ENCODE measurements around the gene SUMF2.
A peak's percentile ranks its signal among the peaks of the same experiment; 100 is the strongest.
"Not testable (repeated sequence)": the region's sequence is repeated elsewhere in the genome, so short reads cannot be mapped to it uniquely, and the experiment has no call there.

The SUMF2 gene

DNA sequence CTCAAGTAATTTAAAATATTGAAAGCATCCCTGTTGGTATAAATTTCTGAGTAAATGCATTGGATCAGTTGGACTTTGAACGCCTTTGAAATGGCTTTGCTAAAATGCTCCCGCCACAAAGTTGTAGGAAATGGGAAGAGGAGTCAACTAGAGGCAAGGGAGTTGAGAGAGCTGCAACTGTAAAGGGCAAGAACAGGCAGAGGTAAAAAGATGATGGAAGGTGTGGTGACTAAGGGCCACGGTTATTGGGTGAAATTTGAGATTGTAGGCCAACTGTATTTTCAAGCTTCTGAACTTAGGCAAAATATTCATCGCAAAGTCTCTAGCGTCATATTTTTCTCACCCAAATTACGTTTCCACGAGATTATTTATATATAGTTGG is 595 bp upstream of the SUMF2 start:
- DNase-seq: no peak

GRCh38 chr7:56066376-56066775 is 2.3 kb downstream of the SUMF2 start:
- not testable (repeated sequence) for DNase-seq

GRCh38 chr7:56074371-56074791 is 10.3 kb downstream of the SUMF2 start:
- DNase-seq: peak; percentile 45

GRCh38 chr7:56077681-56078080 is 13.6 kb downstream of the SUMF2 start:
- DNase-seq: no peak

- DNase-seq: no peak
Observed at GRCh38 chr7:56078196-56078595, 14.1 kb downstream of the SUMF2 start.

DNA sequence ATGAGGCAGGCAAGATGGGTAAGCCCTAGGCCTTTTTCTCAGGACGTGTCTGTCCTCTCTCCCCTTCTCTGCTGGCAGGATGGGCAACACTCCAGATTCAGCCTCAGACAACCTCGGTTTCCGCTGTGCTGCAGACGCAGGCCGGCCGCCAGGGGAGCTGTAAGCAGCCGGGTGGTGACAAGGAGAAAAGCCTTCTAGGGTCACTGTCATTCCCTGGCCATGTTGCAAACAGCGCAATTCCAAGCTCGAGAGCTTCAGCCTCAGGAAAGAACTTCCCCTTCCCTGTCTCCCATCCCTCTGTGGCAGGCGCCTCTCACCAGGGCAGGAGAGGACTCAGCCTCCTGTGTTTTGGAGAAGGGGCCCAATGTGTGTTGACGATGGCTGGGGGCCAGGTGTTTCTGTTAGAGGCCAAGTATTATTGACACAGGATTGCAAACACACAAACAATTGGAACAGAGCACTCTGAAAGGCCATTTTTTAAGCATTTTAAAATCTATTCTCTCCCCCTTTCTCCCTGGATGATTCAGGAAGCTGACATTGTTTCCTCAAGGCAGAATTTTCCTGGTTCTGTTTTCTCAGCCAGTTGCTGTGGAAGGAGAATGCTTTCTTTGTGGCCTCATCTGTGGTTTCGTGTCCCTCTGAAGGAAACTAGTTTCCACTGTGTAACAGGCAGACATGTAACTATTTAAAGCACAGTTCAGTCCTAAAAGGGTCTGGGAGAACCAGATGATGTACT is 15.5 kb downstream of the SUMF2 start:
- DNase-seq: no peak

DNA sequence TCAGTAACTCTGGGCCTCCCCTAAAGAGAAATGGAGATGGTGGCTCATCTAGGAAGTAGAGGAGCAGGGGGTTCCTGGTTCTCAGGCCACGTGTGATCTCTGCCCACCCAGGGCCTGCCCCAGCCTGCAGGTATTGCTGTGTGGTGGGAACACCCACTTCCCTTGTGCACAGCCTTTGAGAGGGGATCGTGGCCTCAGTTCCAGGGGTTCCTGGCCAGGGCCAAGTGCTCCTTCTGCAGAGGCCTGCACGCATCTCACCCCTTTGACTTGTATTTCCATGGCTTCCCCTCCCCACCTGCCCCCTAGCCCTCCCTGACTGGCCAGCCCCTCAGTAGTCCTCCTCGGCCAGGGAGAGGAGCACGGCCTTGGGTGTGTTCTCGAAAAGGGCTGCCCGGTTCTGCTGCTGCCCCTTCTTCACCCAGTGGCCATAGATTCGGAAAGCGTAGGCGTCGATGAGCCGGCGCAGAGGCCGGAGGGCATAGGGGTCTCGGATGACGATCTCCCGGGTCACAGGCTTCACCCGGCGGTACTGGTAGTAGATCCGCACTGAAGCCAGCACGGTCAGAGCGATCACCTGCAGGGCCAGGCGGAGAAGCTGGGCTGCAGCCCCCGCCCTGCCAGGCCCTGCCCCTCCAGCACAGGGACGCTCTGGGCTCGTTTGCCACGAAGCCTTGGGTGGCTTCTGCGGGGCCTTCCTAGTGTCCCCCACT is 16.8 kb downstream of the SUMF2 start:
- not testable (repeated sequence) for DNase-seq

DNA sequence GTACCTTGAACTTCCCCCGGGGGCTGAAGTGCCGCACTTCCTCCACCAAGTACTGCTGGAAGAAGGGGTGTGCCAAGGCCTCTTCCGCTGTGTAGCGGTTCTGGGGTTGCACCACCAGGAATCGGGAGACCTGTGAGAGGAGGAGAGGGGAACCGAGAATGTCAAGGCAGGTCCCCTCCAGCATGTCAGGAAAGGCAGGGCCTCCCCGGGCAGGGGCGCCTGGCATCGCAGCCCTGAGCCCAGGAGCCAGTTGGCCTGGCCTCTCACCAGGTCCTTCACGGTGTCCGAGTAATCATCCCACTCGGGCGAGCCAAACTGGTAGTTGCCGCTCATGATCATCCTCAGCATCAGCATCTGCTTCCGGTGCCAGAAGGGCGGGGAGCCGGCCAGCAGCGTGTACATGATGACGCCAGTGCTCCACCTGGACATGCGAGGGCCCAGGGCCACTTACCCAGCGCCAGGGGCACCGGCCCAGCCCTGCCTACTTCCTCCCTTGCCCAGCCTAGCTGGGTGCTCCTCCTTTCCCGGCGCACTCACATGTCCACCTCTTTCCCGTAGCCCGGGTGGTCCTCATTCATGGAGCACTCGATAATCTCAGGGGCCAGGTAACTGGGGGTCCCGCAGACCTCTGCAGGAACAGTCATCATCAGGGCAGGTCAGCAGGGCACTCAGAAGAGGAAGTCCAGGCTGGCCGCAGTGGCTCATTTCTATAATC is 17.7 kb downstream of the SUMF2 start:
- no peak for DNase-seq

DNA sequence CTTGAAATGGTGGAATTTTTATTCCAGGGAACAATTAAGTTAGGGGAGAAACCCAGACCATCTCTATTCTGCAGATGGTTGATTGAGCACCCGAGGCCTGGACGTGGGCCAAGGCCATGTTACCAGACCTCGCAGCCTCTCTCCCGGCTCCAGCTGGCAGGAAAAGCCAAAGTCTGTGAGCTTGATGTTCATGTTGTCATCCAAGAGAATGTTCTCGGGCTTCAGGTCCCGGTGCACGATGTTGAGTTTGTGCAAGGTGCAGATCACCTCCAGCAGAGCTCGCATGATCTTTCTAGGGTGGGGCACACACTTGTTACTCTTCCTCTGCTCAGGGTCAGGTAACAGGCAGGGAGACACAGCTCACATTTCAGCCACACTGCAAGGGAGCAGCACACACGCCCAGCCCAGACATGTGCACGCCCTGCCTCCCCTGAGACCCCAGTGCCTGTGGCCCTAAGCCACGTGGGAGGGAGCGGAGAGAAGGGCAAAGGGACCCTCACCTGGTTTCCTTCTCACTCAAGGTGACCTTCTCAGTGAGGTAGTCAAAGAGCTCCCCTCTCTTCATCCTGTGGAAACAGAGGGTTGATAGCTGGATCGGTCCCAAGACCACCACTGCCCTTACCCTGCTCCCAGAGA is 19.2 kb downstream of the SUMF2 start:
- no peak for DNase-seq

DNA sequence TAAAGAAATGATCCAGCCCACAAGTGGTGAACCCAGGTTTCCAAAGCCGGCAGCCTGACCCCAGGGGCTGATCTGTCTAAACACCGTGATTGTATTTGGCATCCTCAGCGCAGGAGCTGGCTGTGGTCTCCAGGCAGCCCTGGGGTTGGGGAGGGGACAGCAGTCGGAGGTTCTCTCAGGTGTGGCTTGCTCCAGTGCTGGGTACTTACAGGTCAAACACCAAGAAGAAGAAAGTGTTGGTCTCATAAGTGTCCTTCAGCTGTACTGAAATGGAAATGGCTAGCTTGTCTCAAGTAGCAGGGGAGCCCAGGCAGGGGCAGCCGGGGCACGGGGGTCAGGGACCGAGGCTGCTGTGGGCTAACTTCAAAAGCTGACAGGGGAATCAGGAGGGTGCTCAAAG is 22.7 kb downstream of the SUMF2 start:
- no peak for DNase-seq

DNA sequence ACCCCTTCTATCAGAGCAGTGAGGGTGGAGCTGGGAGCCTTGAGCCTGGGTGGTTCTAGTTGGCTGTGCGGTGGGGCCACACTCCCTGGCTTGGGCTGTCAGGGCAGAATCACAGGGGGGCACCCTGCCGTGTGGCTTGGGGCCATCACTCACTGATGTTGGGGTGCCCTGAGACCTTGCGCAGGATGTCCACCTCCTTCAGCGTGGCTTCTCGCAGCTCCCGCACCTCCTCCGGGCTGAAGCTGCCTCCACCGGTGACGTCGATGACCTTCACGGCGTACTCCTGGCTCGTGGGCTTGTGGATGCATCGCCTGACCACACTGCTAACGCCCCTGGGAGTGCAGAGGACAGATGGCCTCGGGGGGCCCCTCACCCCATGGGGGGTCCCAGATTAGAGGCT is 23.4 kb downstream of the SUMF2 start:
- DNase-seq: no peak

DNA sequence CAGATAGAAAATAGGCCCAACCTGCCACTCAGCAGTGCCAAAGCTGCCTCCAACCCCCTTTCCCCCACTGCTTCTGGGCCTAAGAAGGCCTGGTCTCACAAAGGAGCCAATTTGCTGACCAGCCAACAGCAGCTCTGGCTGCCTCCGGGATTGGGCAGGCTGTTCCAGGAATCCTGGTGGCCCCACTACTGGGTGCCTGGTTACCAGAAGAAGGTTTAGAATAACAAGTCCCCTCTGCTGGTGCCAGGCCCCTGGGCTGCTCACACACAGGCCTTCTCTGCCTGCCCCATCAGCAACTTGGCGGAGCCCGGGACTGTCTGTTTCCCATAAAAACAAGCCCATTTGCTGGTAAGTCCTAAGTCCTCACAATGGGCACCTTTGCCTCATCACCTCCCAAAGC is 27.5 kb downstream of the SUMF2 start:
- DNase-seq: no peak

GRCh38 chr7:56092388-56092787 is 28.3 kb downstream of the SUMF2 start:
- not testable (repeated sequence) for DNase-seq

DNA sequence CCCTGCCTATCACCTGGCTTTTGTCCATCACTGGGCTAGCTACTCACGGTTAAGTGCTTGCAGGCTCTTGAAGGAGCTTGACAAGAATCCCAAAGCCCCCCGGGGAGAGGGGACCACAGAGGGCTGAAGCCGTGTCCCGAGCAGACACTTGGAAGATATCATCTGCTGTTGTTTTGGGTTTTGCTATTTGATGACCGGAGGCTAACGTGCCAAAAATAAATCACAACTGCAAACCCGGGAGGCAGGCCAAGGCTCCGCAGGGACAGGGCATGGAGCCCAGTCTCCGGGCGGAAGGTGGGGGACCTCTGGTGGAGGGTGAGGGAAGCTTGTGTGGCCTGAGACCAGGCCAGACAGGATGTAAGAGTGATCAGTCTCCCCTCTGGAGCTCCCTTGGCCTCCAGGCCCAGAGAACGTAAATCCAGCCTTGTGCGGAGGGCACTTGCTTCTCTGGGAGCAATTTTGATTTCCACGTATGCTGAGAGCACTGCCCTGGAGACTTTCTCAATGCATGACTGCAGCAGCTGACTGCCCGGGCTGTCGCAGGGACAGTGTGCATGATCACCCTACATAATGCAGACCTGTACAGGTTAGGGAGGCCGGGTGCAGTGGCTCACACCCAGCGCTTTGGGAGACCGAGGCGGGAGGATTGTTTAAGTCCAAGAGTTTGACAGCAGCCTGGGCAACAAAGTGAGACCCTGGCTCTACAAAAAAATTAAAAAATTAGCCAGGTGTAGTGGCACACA is 28.9 kb downstream of the SUMF2 start, which contains the start of gene PHKG1:
Gene PHKG1 (minus strand): TSS at position 164 of the 743 bp plus-strand sequence. CDS start 4,011 bp downstream, outside the sequence.
- DNase-seq: no peak

DNA sequence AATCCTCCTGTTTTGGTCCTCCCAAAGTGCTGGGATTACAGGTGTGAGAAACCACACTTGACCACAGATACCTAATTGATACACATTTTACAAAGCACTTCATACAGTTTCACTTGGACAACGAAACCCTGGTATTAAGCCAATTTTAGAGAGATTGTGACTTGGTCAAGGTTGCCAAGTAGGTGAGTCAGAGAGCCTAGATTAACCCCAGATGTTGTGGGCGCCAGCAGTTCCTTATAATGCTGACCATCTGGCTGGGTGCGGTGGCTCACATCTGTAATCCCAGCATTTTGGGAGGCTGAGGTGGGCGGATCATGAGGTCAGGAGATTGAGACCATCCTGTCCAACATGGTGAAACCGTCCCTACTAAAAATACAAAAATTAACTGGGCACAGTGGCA is 33.6 kb downstream of the SUMF2 start:
- DNase-seq: no peak

GRCh38 chr7:56098187-56099008 is 34.3 kb downstream of the SUMF2 start:
- not testable (repeated sequence) for DNase-seq

DNA sequence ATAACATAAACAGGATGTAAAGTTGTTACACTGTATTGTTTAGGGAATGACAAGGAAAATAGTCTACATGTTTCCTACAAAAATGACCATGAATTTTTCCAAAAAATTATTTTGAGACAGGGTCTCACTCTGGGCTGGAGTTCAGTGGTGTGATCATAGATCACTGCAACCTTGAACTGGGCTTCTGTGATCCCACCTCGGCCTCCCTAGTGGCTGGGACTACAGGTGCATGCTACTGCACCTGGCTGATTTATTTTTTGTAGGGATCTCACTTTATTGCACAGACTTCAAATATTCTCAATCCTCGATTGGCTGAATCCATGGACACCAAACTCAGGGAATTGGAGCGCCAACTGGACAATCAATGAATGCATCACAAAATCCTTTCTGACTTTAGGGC is 35.6 kb downstream of the SUMF2 start:
- no peak for DNase-seq

- DNase-seq: not testable (repeated sequence)
Observed at GRCh38 chr7:56104138-56104537, 40.1 kb downstream of the SUMF2 start.

DNA sequence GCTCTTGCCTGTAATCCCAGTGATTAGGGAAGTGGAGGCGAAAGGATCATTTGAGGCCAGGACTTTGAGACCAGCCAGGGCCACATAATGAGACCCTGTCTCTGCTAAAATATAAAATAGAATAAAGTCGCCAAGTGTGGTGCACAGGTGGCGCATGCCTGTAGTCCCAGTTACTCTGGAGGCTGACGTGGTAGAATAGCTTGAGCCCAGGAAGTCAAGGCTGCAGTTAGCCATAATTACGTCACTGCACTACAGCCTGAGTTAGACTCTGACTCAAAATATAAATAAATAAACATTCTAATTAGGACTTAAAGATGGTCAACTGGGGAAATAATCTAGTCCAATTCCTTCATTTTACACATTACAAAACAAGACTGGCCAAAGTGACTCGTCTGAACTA is 41.4 kb downstream of the SUMF2 start:
- DNase-seq: no peak

- peak; percentile 91 for DNase-seq
Observed at GRCh38 chr7:56106108-56107073, 42.3 kb downstream of the SUMF2 start, which contains the start of gene CHCHD2. Gene CHCHD2 (minus strand): TSS chr7:56106476. CDS start chr7:56106413, 63 bp downstream.
